GM21528 (cell line): ENCODE results near the gene PRDM10.

Source experiments
- ATAC-seq: cut with Tn5 transposase; IDR thresholded peaks from one replicate; pipeline ENCODE4 v1.9.1; 2021; ENCODE audit warnings: mild to moderate bottlenecking, moderate library complexity; ENCODE audit not compliant: unreplicated experiment, low FRiP score

PRDM10 gene

GRCh38 chr11:129852125-129852740 is 150.4 kb downstream of the PRDM10 start:
- no peak for ATAC-seq
